ENCODE results near the gene CBX6. TPM values are rescaled to one million over a fixed set of nuclear protein-coding genes. Genes with fewer than 3 reads are reported as not detected.
A peak's percentile ranks its signal among the peaks of the same experiment; 100 is the strongest.

Gene CBX6
- total and polyA plus RNA-seq, 10 of the 15 experiments (the other 5 are each of a cell fraction or from before 2014, with no cell fraction given): 3.6 to 142 (median 37.4) TPM

DNA sequence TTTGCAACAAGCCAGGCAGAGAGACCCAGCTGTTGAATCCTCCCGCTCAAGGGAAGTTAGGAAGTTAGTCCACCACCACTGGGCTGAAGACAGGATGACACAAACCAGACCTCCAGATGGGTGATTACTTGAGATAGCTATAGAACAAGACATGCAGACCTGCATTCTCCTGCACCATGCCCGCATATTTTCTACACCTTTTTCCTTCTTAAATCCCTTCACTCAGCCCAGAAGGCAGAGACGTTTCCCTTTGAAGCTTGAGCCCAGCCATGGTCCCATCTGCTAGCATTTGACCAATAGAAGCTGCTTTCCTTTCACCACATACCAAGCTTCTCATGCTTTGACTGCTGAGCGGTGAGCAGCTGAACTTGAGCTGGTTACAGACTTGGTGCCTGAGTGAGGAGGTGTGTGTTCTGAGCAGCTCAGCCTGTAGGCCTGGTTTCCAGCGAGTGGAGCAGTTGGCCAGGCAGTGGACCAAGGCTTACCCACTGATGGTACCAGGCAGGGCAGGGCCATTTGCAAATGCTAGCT lies 29.2 kb upstream of the CBX6 start:
- intact Hi-C loops (cut with micrococcal nuclease; ENCODE audit: unreplicated experiment): no loop called here

More for the DNA sequence above, 29.2 kb upstream of the CBX6 start:
- Histone ChIP-seq H3K79me2 (ENCODE audit: control insufficient read depth, insufficient read depth, low read length) (no peaks in the 10 kb centered on the region), H3K4me3 (no peak overlapping the region), H3K36me3 (ENCODE audit: control insufficient read depth in 2 of 2, insufficient read depth in 2 of 2, low read length in 1 of 2) (no peaks in the 10 kb centered on the region), H3K4me1 (ENCODE audit: control insufficient read depth, insufficient read depth, low read length) (peaks cover 9% of the 10 kb centered on the region; the same call in 1 of the 2 replicates), H3K27ac (ENCODE audit: control insufficient read depth, insufficient read depth) (no peak overlapping the region), H3K27me3 (replicated peaks in 1 of 2; ENCODE audit: control insufficient read depth in 2 of 2, insufficient read depth in 2 of 2, low read length in 1 of 2) (no peaks in the 10 kb centered on the region), H3K4me2 (ENCODE audit: control insufficient read depth, insufficient read depth) (no peak overlapping the region), H2AFZ (ENCODE audit: control insufficient read depth, low read depth, low read length) (no peak overlapping the region), H3K9ac (ENCODE audit: control insufficient read depth, insufficient read depth, low read length) (no peak overlapping the region), H3K9me3 (replicated peaks; ENCODE audit: control insufficient read depth, insufficient read depth, low read length) (no peaks in the 10 kb centered on the region), H4K20me1 (ENCODE audit: control insufficient read depth, insufficient read depth) (no peaks in the 10 kb centered on the region)
- CTCF ChIA-PET: interaction anchor here (1.0 to 3.5 kb wide), 4 partner anchors 30 to 102 kb away, joined by 3 to 21 read pairs (median 8); partner anchors contain the start of gene CBX6
- SMC1A ChIA-PET (ENCODE audit: uncharacterized antibody, unreplicated experiment): interaction anchor here (0.9 to 1.5 kb wide), 2 partner anchors 9 to 19 kb away, joined by 3 to 4 read pairs; no protein-coding TSS in a partner anchor
- TF ChIP-seq RELB (IDR thresholded peaks at IDR 0.05; ENCODE audit: low read depth) (no peak), ASH2L (IDR thresholded peaks at IDR 0.05; ENCODE audit: borderline replicate concordance, low read depth) (no peak), ZNF274 (IDR thresholded peaks at IDR 0.05; ENCODE audit: insufficient read depth, insufficient read length) (no peak), CHD4 (IDR thresholded peaks at IDR 0.05) (no peak), ATF3 (IDR thresholded peaks at IDR 0.05; ENCODE audit: borderline replicate concordance, extremely low read depth, low read depth, low read length) (no peak), JUNB (IDR thresholded peaks at IDR 0.05) (no peak), POLR2AphosphoS5 (IDR thresholded peaks at IDR 0.05; ENCODE audit: low read length) (no peak), DPF2 (IDR thresholded peaks at IDR 0.05) (no peak), YBX1 (IDR thresholded peaks at IDR 0.05) (no peak), ZNF217 (IDR thresholded peaks at IDR 0.05) (no peak)
- in situ Hi-C loops (cut with MboI): no loop called here
- ATAC-seq: peak; percentile 35
- RAD21 ChIA-PET (ENCODE audit: unreplicated experiment): interaction anchor here (1.7 to 2.0 kb wide), 2 partner anchors 32 to 102 kb away, joined by 5 to 6 read pairs; no protein-coding TSS in a partner anchor
- BruUV-seq (replicated peaks): no TSS peak
- no peak for DNase-seq (ENCODE audit: low read depth, low spot score)
- WGBS (ENCODE audit: insufficient coverage, insufficient replicate concordance, low lambda C conversion rate, missing lambda C conversion rate): 51% methylated on average over 5 of the region's 5 CpGs
- POLR2A ChIA-PET: interaction anchor here (0.9 to 1.0 kb wide), 2 partner anchors 28 to 724 kb away, joined by 3 to 5 read pairs; no protein-coding TSS in a partner anchor
- no peak for FAIRE-seq
